ENCODE data around the gene TMEFF1. TPM values are rescaled to one million over a fixed set of nuclear protein-coding genes. Genes with fewer than 3 reads are reported as not detected.
"Not testable (repeated sequence)": the region's sequence is repeated elsewhere in the genome, so short reads cannot be mapped to it uniquely, and the experiment has no call there.

TMEFF1 gene
- total RNA-seq, 1 experiment from 2014 or later, result 65.5 TPM

DNA sequence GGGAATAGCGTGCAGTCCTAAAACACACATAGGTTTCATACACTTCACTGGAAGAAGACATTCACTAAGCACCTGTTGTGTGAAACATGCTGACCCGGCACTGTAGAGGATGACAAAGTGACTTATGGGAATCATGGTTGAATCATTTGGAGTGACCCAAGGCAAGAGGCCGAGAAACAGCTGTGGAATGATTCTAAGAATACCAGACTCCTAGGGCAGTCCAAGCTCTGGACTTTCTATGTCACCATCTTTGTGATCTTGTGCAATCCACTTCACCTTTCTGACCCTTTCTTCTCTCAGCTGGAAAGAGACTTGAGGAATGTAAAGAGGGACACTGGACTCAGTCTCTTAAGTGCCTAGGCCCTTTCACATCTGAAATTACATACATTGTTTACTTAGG lies 32.9 kb upstream of the TMEFF1 start:
- Mint-ChIP-seq H3K4me3 (no peak overlapping the region), H3K27me3 (ENCODE audit: low read depth) (no peaks in the 10 kb centered on the region), H3K36me3 (ENCODE audit: insufficient read depth in 1 of 3, low read depth in 3 of 3) (peaks cover 13 to 21% (median 18%) of the 10 kb centered on the region in 3 experiments; a peak in 6 of 7 replicates), H3K27ac (peak overlapping the region in 2 of 3 experiments; percentile 19 to 27; a peak in 3 of 7 replicates), H3K9me3 (no peaks in the 10 kb centered on the region), H3K4me1 (peaks cover 12 to 19% of the 10 kb centered on the region in 2 experiments)
- H2BK15ac ChIP-seq (ENCODE audit: low read depth, low read length), result no peak overlapping the region
- H2BK5ac ChIP-seq (ENCODE audit: insufficient read length, low read length), result no peak overlapping the region
- H4K91ac ChIP-seq (ENCODE audit: insufficient read length, low read depth, low read length), result no peak overlapping the region
- H4K20me1 ChIP-seq (ENCODE audit: control insufficient read depth, insufficient read depth, insufficient read length), result no peaks in the 10 kb centered on the region
- no peak overlapping the region for H3T11ph ChIP-seq (ENCODE audit: low read length)
- H3K14ac ChIP-seq (ENCODE audit: insufficient read depth, low read length), result no peak overlapping the region
- no peaks in the 10 kb centered on the region for H3K9me3 ChIP-seq (ENCODE audit: control insufficient read depth, low read depth, low read length)
- no peak overlapping the region for H3K56ac ChIP-seq (ENCODE audit: insufficient read length, low read depth, low read length)
- TF ChIP-seq, protein P1, sequence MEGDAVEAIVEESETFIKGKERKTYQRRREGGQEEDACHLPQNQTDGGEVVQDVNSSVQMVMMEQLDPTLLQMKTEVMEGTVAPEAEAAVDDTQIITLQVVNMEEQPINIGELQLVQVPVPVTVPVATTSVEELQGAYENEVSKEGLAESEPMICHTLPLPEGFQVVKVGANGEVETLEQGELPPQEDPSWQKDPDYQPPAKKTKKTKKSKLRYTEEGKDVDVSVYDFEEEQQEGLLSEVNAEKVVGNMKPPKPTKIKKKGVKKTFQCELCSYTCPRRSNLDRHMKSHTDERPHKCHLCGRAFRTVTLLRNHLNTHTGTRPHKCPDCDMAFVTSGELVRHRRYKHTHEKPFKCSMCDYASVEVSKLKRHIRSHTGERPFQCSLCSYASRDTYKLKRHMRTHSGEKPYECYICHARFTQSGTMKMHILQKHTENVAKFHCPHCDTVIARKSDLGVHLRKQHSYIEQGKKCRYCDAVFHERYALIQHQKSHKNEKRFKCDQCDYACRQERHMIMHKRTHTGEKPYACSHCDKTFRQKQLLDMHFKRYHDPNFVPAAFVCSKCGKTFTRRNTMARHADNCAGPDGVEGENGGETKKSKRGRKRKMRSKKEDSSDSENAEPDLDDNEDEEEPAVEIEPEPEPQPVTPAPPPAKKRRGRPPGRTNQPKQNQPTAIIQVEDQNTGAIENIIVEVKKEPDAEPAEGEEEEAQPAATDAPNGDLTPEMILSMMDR (conservative IDR thresholded peaks at IDR 0.05), result no peak
- no peak overlapping the region for H2BK12ac ChIP-seq (ENCODE audit: insufficient read length, low read depth, low read length)
- H4K8ac ChIP-seq (replicated peaks; ENCODE audit: insufficient read length, low read depth, low read length), result no peak overlapping the region
- DNase-seq, result no peak
- H3K4me1 ChIP-seq (ENCODE audit: insufficient read depth, low read length), result 0 out of 2 replicates have a peak, but pooled peaks cover 2% of the 10 kb centered on the region
- no peak overlapping the region for H2AK5ac ChIP-seq (ENCODE audit: insufficient read length, low read length)
- no peak overlapping the region for H2BK20ac ChIP-seq (ENCODE audit: low read depth, low read length, poor library complexity, severe bottlenecking)
- H3K9ac ChIP-seq (ENCODE audit: extremely low read depth, insufficient read length, low read length), result no peak overlapping the region
- H3K23ac ChIP-seq (ENCODE audit: insufficient read length, low read depth, low read length), result no peak overlapping the region
- no peaks in the 10 kb centered on the region for H3K23me2 ChIP-seq (ENCODE audit: insufficient read length, low read depth, low read length, poor library complexity, severe bottlenecking)
- WGBS (ENCODE audit: extremely low coverage, insufficient read length, low lambda C conversion rate), result no CpG with 5 or more reads among the region's 3 CpGs
- H3K27me3 ChIP-seq (ENCODE audit: insufficient read depth, low read length), result no peaks in the 10 kb centered on the region
- no peak overlapping the region for H2BK120ac ChIP-seq (ENCODE audit: low read depth, low read length, poor library complexity, severe bottlenecking)
- H4K5ac ChIP-seq (ENCODE audit: insufficient read length, low read depth, low read length), result no peak overlapping the region
- H3K4me2 ChIP-seq (ENCODE audit: insufficient read depth, insufficient read length, low read length), result no peak overlapping the region
- H2AFZ ChIP-seq (ENCODE audit: low read length), result no peak overlapping the region
- no peak overlapping the region for H3K27ac ChIP-seq (ENCODE audit: insufficient read length, low read depth, low read length)
- no peaks in the 10 kb centered on the region for H3K79me2 ChIP-seq (ENCODE audit: insufficient read depth, low read length)
- H3K79me1 ChIP-seq (ENCODE audit: insufficient read depth, low read depth, low read length, poor library complexity, severe bottlenecking), result no peaks in the 10 kb centered on the region
- H3K4ac ChIP-seq (ENCODE audit: low read depth, low read length), result no peak overlapping the region
- no peak overlapping the region for H3K18ac ChIP-seq (ENCODE audit: insufficient read length, low read depth, low read length)

DNA sequence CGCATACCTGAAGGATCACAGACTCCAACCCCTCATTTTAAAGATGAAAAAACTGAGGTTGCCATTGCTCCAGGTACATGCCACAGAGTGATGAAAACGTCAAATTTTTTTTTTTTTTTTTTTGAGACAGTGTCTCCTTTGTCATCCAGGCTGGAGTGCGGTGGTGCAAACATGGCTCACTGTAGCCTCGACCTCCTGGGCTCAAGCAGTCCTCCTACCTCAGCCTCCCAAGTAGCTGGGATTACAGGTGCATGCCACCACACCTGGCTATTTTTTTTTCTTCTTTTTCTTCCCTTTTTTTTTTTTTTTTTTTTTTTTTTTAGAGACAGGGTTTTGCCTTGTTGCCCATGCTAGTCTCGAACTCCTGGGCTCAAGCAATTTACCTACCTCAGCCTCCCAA lies 32.5 kb upstream of the TMEFF1 start:
- H3K27me3 Mint-ChIP-seq (ENCODE audit: low read depth); H3K9ac ChIP-seq (ENCODE audit: extremely low read depth, insufficient read length, low read length); H3K27me3 ChIP-seq (ENCODE audit: insufficient read depth, low read length); H3K14ac ChIP-seq (ENCODE audit: insufficient read depth, low read length); H3K4me1 ChIP-seq (ENCODE audit: insufficient read depth, low read length); DNase-seq; H3K18ac ChIP-seq (ENCODE audit: insufficient read length, low read depth, low read length); H3K4ac ChIP-seq (ENCODE audit: low read depth, low read length); H3K23me2 ChIP-seq (ENCODE audit: insufficient read length, low read depth, low read length, poor library complexity, severe bottlenecking); H4K20me1 ChIP-seq (ENCODE audit: control insufficient read depth, insufficient read depth, insufficient read length); H2BK20ac ChIP-seq (ENCODE audit: low read depth, low read length, poor library complexity, severe bottlenecking); H2BK12ac ChIP-seq (ENCODE audit: insufficient read length, low read depth, low read length); H3K56ac ChIP-seq (ENCODE audit: insufficient read length, low read depth, low read length); H4K8ac ChIP-seq (replicated peaks; ENCODE audit: insufficient read length, low read depth, low read length); H2AK5ac ChIP-seq (ENCODE audit: insufficient read length, low read length); H3K4me2 ChIP-seq (ENCODE audit: insufficient read depth, insufficient read length, low read length); H2BK120ac ChIP-seq (ENCODE audit: low read depth, low read length, poor library complexity, severe bottlenecking); H3T11ph ChIP-seq (ENCODE audit: low read length); H3K9me3 ChIP-seq (ENCODE audit: control insufficient read depth, low read depth, low read length); H3K79me1 ChIP-seq (ENCODE audit: insufficient read depth, low read depth, low read length, poor library complexity, severe bottlenecking); H3K23ac ChIP-seq (ENCODE audit: insufficient read length, low read depth, low read length); H2BK15ac ChIP-seq (ENCODE audit: low read depth, low read length); H3K27ac ChIP-seq (ENCODE audit: insufficient read length, low read depth, low read length); H4K91ac ChIP-seq (ENCODE audit: insufficient read length, low read depth, low read length); H3K79me2 ChIP-seq (ENCODE audit: insufficient read depth, low read length); H2AFZ ChIP-seq (ENCODE audit: low read length); H2BK5ac ChIP-seq (ENCODE audit: insufficient read length, low read length); H3K4me3 Mint-ChIP-seq; H3K9me3 Mint-ChIP-seq; H4K5ac ChIP-seq (ENCODE audit: insufficient read length, low read depth, low read length): not testable (repeated sequence)
- Mint-ChIP-seq H3K36me3 (ENCODE audit: insufficient read depth in 1 of 3, low read depth in 3 of 3) (peaks cover 13 to 22% (median 18%) of the 10 kb centered on the region in 3 experiments; a peak in 6 of 7 replicates), H3K4me1 (peaks cover 12 to 19% of the 10 kb centered on the region in 2 experiments), H3K27ac (peak overlapping the region in 1 of 3 experiments; percentile 19; a peak in 1 of 7 replicates)
- no CpG with 5 or more reads among the region's 5 CpGs for WGBS (ENCODE audit: extremely low coverage, insufficient read length, low lambda C conversion rate)
